Measurements from ENCODE around the gene CCDC40.
"Not testable (repeated sequence)": the region's sequence is repeated elsewhere in the genome, so short reads cannot be mapped to it uniquely, and the experiment has no call there.

Gene CCDC40

GRCh38 chr17:80021600-80021999, 14.8 kb upstream of the CCDC40 start:
- DNase-seq (ENCODE audit: low spot score): no peak

DNA sequence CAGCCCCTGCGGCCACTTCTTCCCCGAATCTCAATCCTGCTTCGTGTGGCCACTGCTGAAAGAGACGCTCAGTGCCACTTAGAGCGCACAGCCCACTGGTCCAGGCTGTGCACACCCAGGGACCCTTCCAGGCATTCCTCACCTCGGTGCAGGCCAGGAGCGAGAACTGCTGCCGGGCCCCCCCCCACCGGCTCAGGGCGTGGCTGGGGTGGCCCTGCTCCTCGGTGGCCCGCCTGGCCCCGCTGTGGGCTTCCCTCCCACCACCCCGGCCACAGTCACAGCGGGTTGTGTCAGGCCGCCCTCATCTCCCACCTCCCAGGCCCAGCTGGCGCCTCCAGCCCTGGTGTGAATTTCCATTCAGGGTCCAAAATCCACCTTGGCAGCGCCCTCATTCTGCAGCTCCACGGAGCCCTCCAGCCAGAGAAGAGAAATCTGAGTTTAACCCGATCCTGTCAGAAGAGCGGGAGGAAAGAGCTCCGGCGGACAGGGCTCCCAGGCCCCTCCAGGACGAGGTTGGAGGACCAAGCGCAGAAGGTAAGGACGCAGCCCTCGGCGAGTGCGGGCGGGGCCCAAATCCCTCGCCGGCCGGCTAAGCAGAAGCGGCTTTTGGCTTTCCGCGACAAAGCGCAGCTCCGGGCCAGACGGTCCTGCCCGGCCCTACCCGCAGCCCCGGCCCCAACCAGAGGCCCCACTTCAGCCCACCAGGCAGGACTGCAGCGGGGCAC, 12.8 kb upstream of the CCDC40 start:
- DNase-seq (ENCODE audit: low spot score): no peak

DNA sequence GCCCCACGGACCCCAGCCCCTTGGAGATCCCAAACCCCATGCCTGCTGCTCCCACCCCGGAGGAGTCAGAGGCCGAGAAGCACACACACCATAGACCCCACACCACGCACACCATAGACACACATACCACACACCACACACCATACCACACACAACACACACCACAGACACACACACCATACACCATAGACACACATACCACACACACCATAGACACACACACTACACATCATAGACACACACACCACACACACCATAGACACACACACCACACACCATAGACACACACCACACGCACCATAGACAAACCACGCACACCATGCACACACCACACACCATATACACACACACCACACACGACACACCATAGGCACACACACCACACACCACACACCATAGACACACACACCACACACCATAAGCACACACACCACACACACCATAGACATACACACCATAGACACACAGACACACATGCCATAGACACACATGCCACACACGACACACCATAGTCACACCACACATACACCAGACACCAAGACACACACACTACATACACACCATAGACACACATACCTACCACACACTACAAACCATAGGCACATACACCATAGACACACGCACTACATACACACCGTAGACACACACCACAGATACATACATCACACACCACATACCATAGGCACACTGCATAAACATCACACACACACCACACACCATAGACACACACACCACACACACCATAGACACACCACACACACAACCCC, 12.1 kb upstream of the CCDC40 start:
- no peak for DNase-seq (ENCODE audit: low spot score)

DNA sequence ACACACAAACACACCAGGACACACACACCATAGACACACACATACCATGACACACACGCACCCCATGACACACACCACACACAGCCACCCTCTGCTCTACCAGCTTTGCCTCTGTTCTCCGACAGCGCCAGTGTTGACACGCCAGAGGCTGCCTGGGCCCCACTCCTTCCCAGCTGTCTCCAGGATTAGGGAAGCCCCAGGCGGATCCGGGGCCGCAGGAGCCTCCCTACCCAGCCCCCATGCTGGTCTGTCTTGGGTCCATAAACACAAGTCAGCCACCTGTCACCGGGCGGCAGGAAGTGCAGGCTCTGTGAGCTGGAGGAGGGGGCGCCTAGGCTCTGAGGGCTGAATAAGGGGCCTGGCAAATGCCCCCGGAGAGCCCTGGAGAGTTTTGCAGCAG, 11.3 kb upstream of the CCDC40 start:
- DNase-seq (ENCODE audit: low spot score): no peak

DNA sequence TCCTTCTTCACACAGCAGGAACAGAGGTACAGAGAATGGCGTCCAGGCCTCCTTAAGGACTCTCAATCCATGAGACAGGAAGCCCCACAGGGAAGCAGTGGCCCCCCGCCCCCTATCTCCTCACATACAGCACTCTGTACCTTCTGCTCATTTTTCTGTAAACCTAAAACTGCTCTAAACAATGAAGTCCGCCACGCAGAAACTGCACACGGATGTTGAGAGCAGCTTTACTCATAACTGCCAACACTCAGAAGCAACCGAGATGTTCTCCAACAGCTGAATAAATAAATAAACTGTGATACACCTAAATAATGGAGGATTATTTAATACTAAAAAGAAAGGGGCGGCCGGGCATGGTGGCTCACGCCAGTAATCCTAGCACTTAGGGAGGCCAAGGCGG, 10.6 kb upstream of the CCDC40 start:
- DNase-seq (ENCODE audit: low spot score): no peak

DNA sequence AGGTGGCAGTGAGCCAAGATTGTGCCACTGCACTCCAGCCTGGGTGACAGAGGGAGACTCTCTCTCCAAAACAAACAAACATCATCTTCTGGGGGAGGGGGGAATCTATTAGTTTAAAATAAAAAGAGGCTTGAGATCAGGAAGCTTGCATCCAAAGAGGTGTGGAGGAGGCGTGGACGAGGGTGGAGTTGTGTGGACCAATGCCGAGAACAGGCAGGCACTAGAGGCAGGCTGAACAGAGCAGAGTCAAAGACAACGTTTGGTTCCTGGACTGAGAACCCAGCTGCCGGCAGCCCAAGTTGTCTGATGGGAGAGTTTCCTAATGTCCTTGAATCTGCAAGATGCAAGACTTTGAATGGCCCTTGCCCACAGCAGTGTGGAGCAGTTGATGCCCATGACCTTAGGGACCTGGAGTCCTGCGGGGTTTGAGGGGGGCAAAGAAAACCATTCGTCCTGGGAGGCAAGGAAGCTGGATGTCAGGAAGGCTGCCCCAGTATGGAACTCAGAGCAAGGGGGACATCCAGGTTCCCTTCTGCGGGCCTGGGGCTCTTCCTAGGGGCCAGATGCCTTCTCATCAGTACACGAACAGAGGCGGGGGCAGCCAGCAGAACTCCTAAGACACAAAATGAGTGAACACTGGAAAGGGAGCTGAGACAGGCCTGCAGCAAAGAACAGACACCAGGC, 9.9 kb upstream of the CCDC40 start:
- DNase-seq (ENCODE audit: low spot score): no peak

GRCh38 chr17:80027043-80027435, 9.4 kb upstream of the CCDC40 start:
- DNase-seq (ENCODE audit: low spot score): no peak

DNA sequence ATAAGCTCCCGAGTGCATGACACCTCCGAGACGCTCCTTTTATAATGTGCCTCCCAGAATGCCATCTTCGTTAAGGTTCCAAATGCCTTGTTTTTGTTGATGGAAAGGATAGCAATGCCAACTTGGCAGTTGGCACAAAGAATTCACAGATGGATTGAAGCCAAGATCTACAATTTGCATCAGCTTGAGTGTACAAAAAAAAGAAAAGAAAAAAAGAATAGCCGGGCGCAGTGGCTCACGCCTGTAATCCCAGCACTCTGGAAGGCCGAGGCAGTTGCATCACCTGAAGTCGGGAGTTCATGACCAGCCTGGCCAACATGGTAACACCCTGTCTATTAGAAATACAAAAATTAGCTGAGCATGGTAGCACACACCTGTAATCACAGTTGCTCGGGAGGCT, 8.4 kb upstream of the CCDC40 start:
- DNase-seq (ENCODE audit: low spot score): no peak

DNA sequence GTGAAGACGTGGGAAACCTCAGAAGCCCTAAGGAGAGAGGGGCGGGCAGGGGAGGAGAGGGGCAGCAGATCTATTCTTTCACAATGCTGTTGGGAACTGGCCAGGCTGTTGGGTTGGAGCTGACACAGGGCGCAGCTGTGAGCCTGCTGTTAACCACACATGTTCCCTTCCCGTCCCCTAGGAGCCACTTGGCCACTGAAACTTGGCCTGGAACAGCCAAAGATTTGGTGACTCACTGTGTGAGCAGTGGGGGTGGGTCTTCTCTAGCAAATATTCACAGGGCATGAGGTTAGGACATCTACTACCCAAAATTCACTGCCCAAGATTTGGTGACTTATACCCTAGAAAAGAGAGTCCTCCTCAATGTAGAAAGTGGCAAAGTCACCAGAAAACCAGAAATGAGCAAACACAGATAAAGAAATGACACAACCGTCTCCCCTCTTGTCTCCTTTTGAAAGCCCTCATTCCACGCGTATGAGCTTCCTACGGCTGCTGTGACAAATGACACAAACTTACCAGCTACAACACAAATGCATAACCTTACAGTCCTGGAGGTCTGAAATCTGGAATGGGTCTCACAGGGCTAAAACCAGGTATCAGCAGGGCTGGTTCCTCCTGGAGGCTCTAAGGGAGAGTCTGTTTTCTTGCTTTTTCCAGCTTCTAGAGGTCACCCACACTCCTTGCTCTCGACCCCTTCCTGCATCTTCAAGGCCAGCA, 7.0 kb upstream of the CCDC40 start:
- peak; percentile 63 for DNase-seq (ENCODE audit: low spot score)

- DNase-seq (ENCODE audit: low spot score): no peak
These were observed 5.6 kb upstream of the CCDC40 start for GRCh38 chr17:80030730-80031410.

DNA sequence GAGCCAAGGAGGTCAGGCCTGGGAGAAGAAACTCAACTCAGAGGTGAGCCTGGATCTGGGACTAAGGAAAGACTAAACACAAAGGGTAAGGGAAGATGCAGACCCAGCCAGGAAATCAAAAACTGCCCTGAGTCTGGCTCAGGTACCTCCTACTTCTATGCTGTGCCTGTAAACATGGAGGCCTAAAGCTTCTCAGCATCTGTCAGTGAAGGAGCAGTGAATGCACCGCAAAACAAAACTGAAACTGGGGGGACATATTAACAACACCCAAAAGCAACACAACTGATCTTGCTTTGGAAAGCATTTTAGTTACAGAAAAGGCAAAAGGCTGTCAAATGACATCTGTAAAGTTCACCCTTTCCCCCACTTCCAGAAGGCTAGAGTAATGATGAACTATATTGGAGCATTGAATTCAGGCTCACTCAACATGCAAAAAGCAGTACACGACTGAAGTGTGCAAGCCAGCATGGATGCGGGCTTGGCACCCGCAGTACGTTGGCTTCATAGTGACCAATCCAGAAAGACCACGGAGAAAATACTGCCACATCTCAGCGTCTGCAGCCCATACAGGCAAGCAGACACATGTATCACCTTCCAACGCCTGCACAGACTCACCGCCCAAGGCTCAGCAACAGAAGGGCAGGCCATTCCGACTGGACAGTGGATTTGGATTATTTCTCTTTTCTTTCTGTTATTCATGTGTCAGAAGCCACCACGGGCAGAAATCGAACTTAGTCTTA, 4.6 kb upstream of the CCDC40 start:
- no peak for DNase-seq (ENCODE audit: low spot score)

- no peak for DNase-seq (ENCODE audit: low spot score)
These were observed 3.7 kb upstream of the CCDC40 start for GRCh38 chr17:80032614-80033171.

DNA sequence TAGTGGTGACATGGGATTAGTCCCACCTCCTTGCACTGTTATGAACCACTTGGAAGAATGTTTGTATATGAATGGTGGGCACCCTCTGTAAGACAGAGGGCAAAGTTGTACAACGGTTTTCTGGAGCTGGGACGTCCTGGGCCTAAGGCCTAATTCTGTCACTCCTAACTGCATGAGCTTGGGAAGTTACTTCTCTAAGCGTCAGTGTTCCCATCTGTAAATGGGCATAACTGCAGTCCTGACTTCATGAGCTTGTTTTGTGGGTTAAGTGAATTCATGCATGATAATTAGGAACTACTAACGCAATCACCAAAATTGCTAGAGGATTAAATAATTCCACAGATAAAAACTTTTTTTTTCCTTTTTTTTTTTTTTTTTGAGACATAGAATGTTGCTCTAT, 2.6 kb upstream of the CCDC40 start:
- DNase-seq (ENCODE audit: low spot score): no peak

DNA sequence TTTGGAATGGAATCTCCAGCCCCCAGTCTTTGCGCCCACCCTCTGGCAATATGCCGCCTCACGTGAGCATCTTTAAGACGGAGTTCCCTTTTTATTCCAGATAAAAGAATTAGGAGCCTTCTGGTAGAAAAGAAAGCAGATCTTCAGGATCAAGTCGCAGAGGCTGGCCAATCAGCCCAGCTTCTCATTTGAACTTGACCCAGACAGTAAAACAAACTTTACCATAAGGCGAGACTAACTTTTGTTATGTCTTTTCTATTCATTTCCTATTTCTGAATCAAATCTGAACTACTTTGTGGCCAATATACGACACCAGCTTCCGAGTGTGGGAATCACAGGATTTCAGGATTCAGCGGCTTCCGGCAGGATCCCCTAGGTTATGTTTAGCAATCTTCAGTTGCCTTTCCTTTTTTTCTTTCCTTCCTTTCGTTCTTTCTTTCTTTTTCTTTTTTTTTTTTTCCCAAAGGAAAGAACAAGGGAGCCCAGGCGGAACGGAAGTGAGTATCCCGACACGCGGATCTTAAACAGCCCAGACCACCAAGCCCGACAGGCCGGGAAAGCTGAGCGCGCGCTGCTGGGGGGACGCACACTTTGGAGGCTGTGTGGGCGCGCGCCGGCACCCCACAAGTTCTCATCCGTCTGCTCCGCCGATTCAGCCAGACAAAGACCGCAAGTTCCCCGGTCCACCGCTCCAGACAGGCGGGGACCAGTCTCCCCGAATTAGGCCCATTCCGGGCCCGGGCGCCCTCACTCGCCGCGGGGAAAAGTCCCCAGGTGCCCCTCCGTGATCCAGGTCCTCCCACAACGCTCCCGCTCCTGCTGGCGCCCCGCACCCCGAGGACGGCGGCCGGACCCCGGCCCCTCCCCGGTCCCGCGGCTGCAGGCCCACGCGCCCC, 1.4 kb upstream of the CCDC40 start:
- DNase-seq (ENCODE audit: low spot score): no peak

- no peak for DNase-seq (ENCODE audit: low spot score)
These were observed 830 bp upstream of the CCDC40 start, which contains the start of gene TBC1D16 for GRCh38 chr17:80035687-80035936. TBC1D16 (minus strand) TSS chr17:80035872; CDS start chr17:80013547, 22,325 bp downstream.

- peak; percentile 54 for DNase-seq (ENCODE audit: low spot score)
These were observed 454 bp downstream of the CCDC40 start for GRCh38 chr17:80036715-80037477.

DNA sequence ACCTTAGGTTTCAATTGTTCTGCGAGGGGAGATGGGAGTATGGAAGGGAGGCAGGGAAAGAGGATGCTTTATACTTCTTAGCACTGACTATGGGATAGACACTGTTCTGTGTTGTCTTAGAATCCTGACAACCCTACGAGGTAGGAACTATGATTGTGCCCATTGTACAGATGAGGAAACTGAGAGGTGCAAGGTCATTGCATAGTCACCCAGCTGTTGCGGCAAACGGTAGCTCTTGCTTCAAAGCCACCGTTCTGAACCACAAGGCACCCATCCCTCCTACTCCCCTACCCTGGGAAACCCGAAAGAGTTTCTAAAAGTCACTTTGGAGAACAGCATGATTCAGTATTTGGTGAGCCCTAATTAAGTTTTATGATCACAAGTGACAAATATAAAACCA, 7.5 kb downstream of the CCDC40 start:
- DNase-seq (ENCODE audit: low spot score): no peak

GRCh38 chr17:80045703-80046102, 9.3 kb downstream of the CCDC40 start:
- no peak for DNase-seq (ENCODE audit: low spot score)

DNA sequence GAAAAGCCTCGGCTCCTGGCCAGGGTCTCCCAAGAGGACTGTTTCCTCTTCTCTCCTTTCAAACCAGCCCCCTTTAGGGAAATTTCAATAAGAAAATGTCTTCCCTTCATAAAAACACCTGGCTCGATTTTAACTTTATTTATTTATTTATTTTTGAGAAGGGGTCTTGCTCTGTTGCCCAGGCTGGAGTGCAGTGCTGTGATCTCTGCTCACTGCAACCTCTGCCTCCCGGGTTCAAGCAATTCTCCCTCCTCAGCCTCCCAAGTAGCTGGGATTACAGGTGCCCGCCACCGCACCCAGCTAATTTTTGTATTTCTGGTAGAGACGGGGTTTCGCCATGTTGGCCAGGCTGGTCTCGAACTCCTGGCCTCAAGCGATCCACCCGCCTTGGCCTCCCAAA, 10.3 kb downstream of the CCDC40 start:
- not testable (repeated sequence) for DNase-seq (ENCODE audit: low spot score)
